GM12878 (cell line): ENCODE measurements around the gene SMARCD3. TPM values are rescaled to one million over a fixed set of nuclear protein-coding genes. Genes with fewer than 3 reads are reported as not detected.

ENCODE experiments used
- ATAC-seq: fragments of 200-7000 bp; cut with Tn5 transposase; 3 replicates; pipeline ENCODE4 v1.9.1; 2020; ENCODE audit warnings: mild to moderate bottlenecking, moderate library complexity
- BruUV-seq: library from RNA; stranded (reverse); fragments of 400-500 nt; replicated peaks from 2 replicates; lab custom pipeline; 2021; lab: Mats Ljungman, UMichigan
- CTCF ChIA-PET: fragments of 300-600 bp; sonication (Branson Sonifier 250); formaldehyde crosslinking; extraction: SDS; loops from one replicate; lab custom pipeline; 2021; ENCODE audit warnings: inconsistent platforms; lab: Yijun Ruan, JAX
- POLR2A ChIA-PET: fragments of 350-600 bp; formaldehyde crosslinking; extraction: SDS; loops from one replicate; lab custom pipeline; 2021; ENCODE audit warnings: inconsistent platforms; lab: Charles Lee
- RAD21 ChIA-PET: fragments of 300-600 bp; sonication (Branson Sonifier 250); formaldehyde crosslinking; loops from one replicate; lab custom pipeline; 2023; ENCODE audit warnings: antibody characterized with exemption; ENCODE audit not compliant: unreplicated experiment; lab: Charles Lee
- SMC1A ChIA-PET: fragments of 300-600 bp; sonication (Branson Sonifier 250); formaldehyde crosslinking; loops from one replicate; lab custom pipeline; 2023; ENCODE audit not compliant: unreplicated experiment, uncharacterized antibody; lab: Charles Lee
- DNase-seq: peaks from one replicate; pipeline ENCODE4 v3.0.0-alpha.2; 2011; ENCODE audit warnings: low read depth, low spot score
- FAIRE-seq: peaks from 3 replicates; lab custom pipeline; 2011; peaks lifted over from hg19 to GRCh38; lab: Jason Lieb, UNC
- H2AFZ ChIP-seq: 2 replicates; pipeline ENCODE4 v1.6.0; 2011; ENCODE audit warnings: low read depth, low read length, control low read depth; ENCODE audit not compliant: control insufficient read depth
- H3K27ac ChIP-seq: 2 replicates; pipeline ENCODE4 v1.5.1; 2011; ENCODE audit warnings: control low read depth; ENCODE audit not compliant: control insufficient read depth, insufficient read depth
- H3K27me3 ChIP-seq, 2 experiments: replicated peaks in 1 of 2; 2 replicates each; pipeline versions ENCODE4 v1.6.0 to v1.6.1; 2011; ENCODE audit warnings: low read length in 1 of 2; ENCODE audit not compliant: control insufficient read depth in 2 of 2, insufficient read depth in 2 of 2
- H3K36me3 ChIP-seq, 2 experiments: 2 replicates each; pipeline ENCODE4 v1.5.1; 2011; ENCODE audit warnings: low read length in 1 of 2; ENCODE audit not compliant: control insufficient read depth in 2 of 2, insufficient read depth in 2 of 2
- H3K4me1 ChIP-seq: 2 replicates; pipeline ENCODE4 v1.6.1; 2011; ENCODE audit warnings: mild to moderate bottlenecking, low read length, moderate library complexity, mixed read lengths; ENCODE audit not compliant: control insufficient read depth, insufficient read depth
- H3K4me2 ChIP-seq: 2 replicates; pipeline ENCODE4 v1.6.0; 2011; ENCODE audit warnings: control low read depth; ENCODE audit not compliant: control insufficient read depth, insufficient read depth
- H3K4me3 ChIP-seq: fragments of 200-600 bp; sonication (generic); 2 replicates; pipeline ENCODE4 v1.5.1; 2016
- H3K79me2 ChIP-seq: 2 replicates; pipeline ENCODE4 v1.6.0; 2011; ENCODE audit warnings: low read length; ENCODE audit not compliant: control insufficient read depth, insufficient read depth
- H3K9ac ChIP-seq: 2 replicates; pipeline ENCODE4 v1.8.0; 2011; ENCODE audit warnings: low read length, control low read depth, mixed read lengths; ENCODE audit not compliant: control insufficient read depth, insufficient read depth
- H3K9me3 ChIP-seq: replicated peaks from 3 replicates; pipeline ENCODE4 v1.5.1; 2011; ENCODE audit warnings: mild to moderate bottlenecking, low read length; ENCODE audit not compliant: control insufficient read depth, insufficient read depth
- H4K20me1 ChIP-seq: 2 replicates; pipeline ENCODE4 v1.6.0; 2011; ENCODE audit not compliant: control insufficient read depth, insufficient read depth
- BCL3 ChIP-seq: IDR thresholded peaks from 2 replicates; pipeline ENCODE4 v1.6.1; 2011; ENCODE audit warnings: borderline replicate concordance, low read depth, mild to moderate bottlenecking, moderate library complexity, low read length; ENCODE audit not compliant: insufficient read depth, poor library complexity, severe bottlenecking
- EED ChIP-seq: sonication (generic); IDR thresholded peaks from 2 replicates; pipeline ENCODE4 v1.6.1; 2016; ENCODE audit warnings: antibody characterized with exemption, low read depth
- FOS ChIP-seq: IDR thresholded peaks from 3 replicates; pipeline ENCODE4 v1.6.1; 2011; ENCODE audit warnings: borderline replicate concordance; ENCODE audit not compliant: insufficient read length; ENCODE audit errors: extremely low read depth
- FOXK2 ChIP-seq: fragments of 450-650 bp; IDR thresholded peaks from 2 replicates; pipeline ENCODE4 v1.6.1; 2017; ENCODE audit warnings: mild to moderate bottlenecking, moderate library complexity
- HDAC6 ChIP-seq: fragments of 200-600 bp; sonication (generic); IDR thresholded peaks from one replicate; pipeline ENCODE4 v1.8.0; 2017; ENCODE audit warnings: antibody characterized with exemption; ENCODE audit not compliant: unreplicated experiment
- MYB ChIP-seq: fragments of 150-350 bp; IDR thresholded peaks from 2 replicates; pipeline ENCODE4 v1.6.1; 2014; ENCODE audit warnings: mild to moderate bottlenecking, low read depth, low read length, borderline replicate concordance
- NR2C1 ChIP-seq: fragments of 450-650 bp; IDR thresholded peaks from 2 replicates; pipeline ENCODE4 v1.6.1; 2017; ENCODE audit warnings: antibody characterized with exemption, mild to moderate bottlenecking, moderate library complexity
- RB1 ChIP-seq: fragments of 450-650 bp; formaldehyde crosslinking; IDR thresholded peaks from 2 replicates; pipeline ENCODE4 v1.6.1; 2017; ENCODE audit warnings: mild to moderate bottlenecking, borderline replicate concordance
- SP1 ChIP-seq: IDR thresholded peaks from one replicate; pipeline ENCODE4 v1.6.1; 2011; ENCODE audit warnings: low read depth, low read length
- SRF ChIP-seq, 2 experiments: IDR thresholded peaks; 2 replicates each; pipeline ENCODE4 v1.6.1; 2011; ENCODE audit warnings: low read depth in 2 of 2, low read length in 2 of 2, mild to moderate bottlenecking in 1 of 2, moderate library complexity in 1 of 2
- SUPT20H ChIP-seq: IDR thresholded peaks from 2 replicates; pipeline ENCODE4 v1.6.1; 2011; ENCODE audit warnings: low read depth, mild to moderate bottlenecking, low read length, moderate library complexity, borderline replicate concordance; ENCODE audit not compliant: control insufficient read depth
- ZBED1 ChIP-seq: IDR thresholded peaks from 2 replicates; pipeline ENCODE4 v1.6.1; 2016; ENCODE audit warnings: borderline replicate concordance
- ZBTB40 ChIP-seq: fragments of 450-650 bp; IDR thresholded peaks from 2 replicates; pipeline ENCODE4 v1.6.1; 2016; ENCODE audit warnings: mild to moderate bottlenecking, moderate library complexity, borderline replicate concordance
- ZNF24 ChIP-seq: fragments of 450-650 bp; IDR thresholded peaks from 2 replicates; pipeline ENCODE4 v1.6.1; 2017; ENCODE audit warnings: antibody characterized with exemption, mild to moderate bottlenecking
- ZNF384 ChIP-seq: IDR thresholded peaks from 2 replicates; pipeline ENCODE4 v1.6.1; 2012; ENCODE audit warnings: low read depth, mild to moderate bottlenecking, low read length, improper control_type of control experiment, borderline replicate concordance
- WGBS: methylation state at CpG from one replicate; pipeline ENCODE4 v1.1.6; 2016; ENCODE audit warnings: low lambda C conversion rate; ENCODE audit not compliant: insufficient replicate concordance, insufficient coverage; ENCODE audit errors: missing lambda C conversion rate; 5-methylcytosine and 5-hydroxymethylcytosine counted together
- in situ Hi-C: fragments of 300-500 bp; cut with MboI; formaldehyde crosslinking; loops from 9 replicates; pipeline ENCODE4 v1.14.3; 2018; ENCODE audit warnings: mixed read lengths
- intact Hi-C: fragments of 100-400 bp; cut with micrococcal nuclease; formaldehyde crosslinking; loops from one replicate; pipeline ENCODE4 v1.14.2; 2022; ENCODE audit not compliant: unreplicated experiment
- polyA plus RNA-seq, 11 experiments: library from polyadenylated mRNA; depleted of rRNA in 4 of 11; unstranded in 6 of 11; stranded (reverse) in 5 of 11; fragments of >200 nt; fragmentation: Nextera tagmentation in 4 of 11; fragmentation: Illumina TruSeq in 1 of 11; extraction: Ambion mirVana in 4 of 11; extraction: Trizol in 1 of 11; gene quantifications; 1 replicate in 1 of 11; 2 replicates in 10 of 11; pipeline versions ENCODE4 v1.2.1 to v1.2.3, GENCODE V29; 2011 to 2016; ENCODE audit warnings: inconsistent platforms in 2 of 11, missing spikeins in 2 of 11, low read depth in 1 of 11
- total RNA-seq, 4 experiments: library from RNA; depleted of rRNA in 3 of 4; stranded (reverse); fragments of >200 nt in 3 of 4; fragmentation: Illumina TruSeq in 1 of 4; extraction: Trizol in 1 of 4; gene quantifications; 2 replicates each; pipeline versions ENCODE4 v1.2.1 to v1.2.3, GENCODE V29; 2013 to 2021
- TF ChIP-seq, protein P1 (sequence below): fragments of 450-650 bp; IDR thresholded peaks from 2 replicates; pipeline ENCODE4 v1.6.1; 2017; ENCODE audit warnings: borderline replicate concordance

SMARCD3 gene
- total and polyA plus RNA-seq, 10 of the 15 experiments (the other 5 are each of a cell fraction or from before 2014, with no cell fraction given) = 0.11 to 1.4 (median 0.16) TPM

GRCh38 chr7:151198945-151199848, 49.3 kb downstream of the SMARCD3 start:
- H3K27me3 ChIP-seq = peaks cover 0 to 2% of the 10 kb centered on the region in 2 experiments; a peak in 3 of 4 replicates
- no peak overlapping the region for H2AFZ ChIP-seq
- ATAC-seq (no peak), DNase-seq (no peak), FAIRE-seq (no peak)
- no peaks in the 10 kb centered on the region for H3K4me1 ChIP-seq
- no peak overlapping the region for H3K27ac ChIP-seq
- 38% methylated on average over 26 of the region's 30 CpGs for WGBS
- BruUV-seq = no TSS peak
- H3K79me2 ChIP-seq = no peaks in the 10 kb centered on the region
- H3K36me3 ChIP-seq = no peaks in the 10 kb centered on the region
- TF ChIP-seq RB1 = no peak
- TF ChIP-seq SUPT20H = no peak
- TF ChIP-seq SP1 = no peak
- TF ChIP-seq ZBTB40 = no peak
- no peak for TF ChIP-seq BCL3
- TF ChIP-seq FOS = no peak
- no peak for TF ChIP-seq NR2C1
- no peak for TF ChIP-seq HDAC6
- TF ChIP-seq SRF (IDR thresholded peaks at IDR 0.05; ENCODE audit: low read depth in 2 of 2, low read length in 2 of 2) = no peak
- TF ChIP-seq ZNF24 = no peak
- TF ChIP-seq ZNF384 = no peak
- TF ChIP-seq, protein P1, sequence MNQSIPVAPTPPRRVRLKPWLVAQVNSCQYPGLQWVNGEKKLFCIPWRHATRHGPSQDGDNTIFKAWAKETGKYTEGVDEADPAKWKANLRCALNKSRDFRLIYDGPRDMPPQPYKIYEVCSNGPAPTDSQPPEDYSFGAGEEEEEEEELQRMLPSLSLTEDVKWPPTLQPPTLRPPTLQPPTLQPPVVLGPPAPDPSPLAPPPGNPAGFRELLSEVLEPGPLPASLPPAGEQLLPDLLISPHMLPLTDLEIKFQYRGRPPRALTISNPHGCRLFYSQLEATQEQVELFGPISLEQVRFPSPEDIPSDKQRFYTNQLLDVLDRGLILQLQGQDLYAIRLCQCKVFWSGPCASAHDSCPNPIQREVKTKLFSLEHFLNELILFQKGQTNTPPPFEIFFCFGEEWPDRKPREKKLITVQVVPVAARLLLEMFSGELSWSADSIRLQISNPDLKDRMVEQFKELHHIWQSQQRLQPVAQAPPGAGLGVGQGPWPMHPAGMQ = no peak
- no peak for TF ChIP-seq ZBED1
- no peak for TF ChIP-seq EED
- TF ChIP-seq MYB = no peak
- TF ChIP-seq FOXK2 = no peak
- no peak overlapping the region for H3K4me2 ChIP-seq
- H3K9ac ChIP-seq = no peak overlapping the region
- SMC1A ChIA-PET = no interaction called here
- H4K20me1 ChIP-seq = no peaks in the 10 kb centered on the region
- no peaks in the 10 kb centered on the region for H3K9me3 ChIP-seq
- in situ Hi-C loops (no loop called here), intact Hi-C loops (no loop called here)
- CTCF ChIA-PET = no interaction called here
- POLR2A ChIA-PET = no interaction called here
- RAD21 ChIA-PET = no interaction called here
- H3K4me3 ChIP-seq = no peak overlapping the region
